Stimulated activated CD4-positive, alpha-beta T cell treated with anti-CD3 and anti-CD28 coated beads, Interleukin-12 subunit alpha, Interleukin-12 subunit beta, amount 100 ng/mL, for 48 hours (primary cell): Measurements from ENCODE around the gene UNC5C.

Experiments
- DNase-seq, 3 donors: peaks; one replicate each; pipeline ENCODE4 v3.0.0-alpha.2; 2020; ENCODE audit warnings: low read depth in 2 of 3, low spot score in 1 of 3

Gene UNC5C

DNA sequence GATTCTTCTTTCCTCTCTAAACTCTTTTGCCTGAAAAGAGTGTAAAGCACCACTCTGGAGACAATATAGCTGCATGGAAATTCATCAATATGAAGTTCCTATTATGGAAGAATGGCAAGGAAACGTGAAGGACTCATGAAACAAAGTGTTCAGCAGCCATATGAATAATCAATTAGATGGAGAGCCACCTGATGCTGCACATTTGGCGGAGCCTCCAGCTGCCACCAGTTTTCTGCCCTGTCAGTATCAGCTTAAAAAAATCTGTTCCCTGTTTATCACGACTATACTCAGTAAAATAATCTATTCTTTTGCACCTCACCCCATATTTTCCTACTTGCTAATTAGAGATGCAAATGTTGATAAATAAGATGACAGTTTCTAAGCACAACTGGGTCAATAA lies 276.0 kb downstream of the UNC5C start:
- no peak for DNase-seq

DNA sequence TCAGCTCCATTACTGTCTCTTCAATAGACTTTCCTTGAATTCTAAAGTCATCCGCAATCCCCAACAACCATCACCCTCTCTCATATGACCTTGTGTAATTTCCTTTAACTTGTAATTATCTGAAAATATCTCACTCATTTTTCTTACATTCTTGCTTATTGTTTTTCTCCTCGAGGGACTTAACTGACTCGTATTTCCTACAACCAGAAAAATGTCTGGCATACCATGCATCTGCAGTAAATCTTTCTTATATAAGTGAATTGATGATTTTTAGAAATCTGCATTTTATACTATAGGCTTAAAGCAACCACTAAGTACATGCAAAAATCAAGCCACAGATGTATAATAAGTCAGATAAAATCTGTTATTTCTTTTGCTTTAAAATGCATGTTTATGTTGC lies 276.7 kb downstream of the UNC5C start:
- no peak for DNase-seq

DNA sequence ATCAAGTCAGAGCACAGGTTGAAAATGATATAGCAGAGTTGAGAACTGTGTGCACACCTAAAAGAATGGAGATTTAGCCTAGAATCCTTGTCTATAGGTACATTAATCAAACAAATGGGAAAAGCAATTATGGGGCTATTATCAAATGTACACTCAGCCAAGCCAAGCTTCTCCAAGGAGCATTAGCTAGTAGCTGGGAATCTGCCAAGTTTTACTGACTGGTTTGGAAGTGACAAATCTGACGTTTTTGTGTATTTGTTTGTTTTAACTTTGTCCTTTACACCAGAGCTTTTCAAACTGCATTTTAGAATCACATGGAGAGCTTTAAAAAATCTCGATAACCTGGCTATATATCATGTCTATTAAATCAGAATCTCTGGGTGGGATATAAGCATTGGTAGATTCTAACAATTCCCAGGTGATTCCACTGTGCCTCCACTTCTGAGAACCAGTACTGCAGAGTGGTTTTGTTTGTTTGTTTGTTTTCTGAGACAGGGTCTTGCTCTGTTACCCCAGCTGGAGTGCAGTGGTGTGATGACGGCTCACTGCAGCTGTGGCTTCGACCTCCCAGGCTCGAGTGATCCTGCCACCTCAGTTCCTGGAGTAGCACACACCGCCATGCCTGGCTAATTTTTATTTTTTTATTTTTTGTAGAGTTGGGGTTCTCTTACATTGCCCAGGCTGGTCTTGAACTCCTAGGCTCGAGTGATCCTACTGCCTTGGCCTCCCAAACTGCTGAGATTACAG lies 279.8 kb downstream of the UNC5C start:
- no peak for DNase-seq

DNA sequence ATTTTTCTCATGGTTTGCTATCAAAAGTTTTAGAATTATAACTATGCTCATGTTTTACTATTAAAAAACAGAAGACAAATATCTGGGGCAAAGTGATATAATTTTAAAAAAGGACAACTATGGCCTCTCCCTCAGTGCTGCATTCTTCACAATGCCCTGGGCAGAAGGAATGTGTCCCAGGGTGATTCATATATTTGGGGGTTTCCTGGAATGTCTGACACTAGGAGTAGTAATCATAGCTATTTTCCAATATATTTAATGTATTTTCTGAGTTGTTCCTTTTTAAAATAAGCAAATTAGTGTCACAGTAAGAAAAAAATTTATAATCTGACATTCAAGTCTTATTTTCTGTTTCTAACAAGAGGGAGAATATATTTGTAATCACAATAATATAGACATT lies 281.7 kb downstream of the UNC5C start:
- no peak for DNase-seq

DNA sequence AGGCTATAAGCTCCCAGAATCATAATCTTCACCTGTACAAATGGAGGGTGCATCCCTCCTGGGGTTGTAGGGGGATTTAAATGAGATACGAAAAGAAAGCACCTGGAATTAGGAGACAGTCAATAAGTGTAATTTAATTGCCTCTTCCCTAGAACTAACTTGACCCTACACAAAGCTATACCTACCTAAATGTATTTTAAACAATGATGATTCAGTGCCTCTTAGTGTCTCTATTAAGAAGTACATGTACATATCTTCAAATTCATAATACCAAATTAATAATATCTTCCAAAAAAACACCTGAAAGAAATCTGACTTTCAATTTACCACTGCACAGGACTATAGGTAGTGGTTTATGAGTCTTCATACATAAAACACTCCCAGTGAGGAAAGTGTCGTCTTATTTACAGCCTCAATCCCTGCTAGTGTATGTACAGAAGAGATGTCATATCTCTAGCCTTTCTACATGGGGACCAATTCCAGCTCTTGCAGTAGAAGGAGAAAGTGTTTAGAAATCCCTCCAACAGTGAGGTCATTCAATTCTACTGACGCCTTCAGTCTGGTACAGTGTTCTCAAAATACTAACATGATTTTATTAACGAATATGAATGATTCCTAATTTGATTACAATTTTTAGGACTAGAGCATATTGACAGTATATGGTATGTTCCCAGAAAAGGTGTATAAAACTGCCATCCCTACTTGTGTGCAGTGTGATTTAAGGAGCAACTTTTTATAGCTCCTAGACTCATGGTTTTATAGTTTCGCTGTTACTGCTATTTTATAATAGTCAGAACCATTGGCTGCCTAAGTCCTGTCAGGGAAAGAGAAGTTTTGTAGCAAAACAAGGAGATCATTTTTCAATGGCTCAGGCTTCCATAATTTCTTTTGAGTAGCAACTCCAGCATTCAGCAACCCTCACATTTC lies 282.7 kb downstream of the UNC5C start:
- no peak for DNase-seq

DNA sequence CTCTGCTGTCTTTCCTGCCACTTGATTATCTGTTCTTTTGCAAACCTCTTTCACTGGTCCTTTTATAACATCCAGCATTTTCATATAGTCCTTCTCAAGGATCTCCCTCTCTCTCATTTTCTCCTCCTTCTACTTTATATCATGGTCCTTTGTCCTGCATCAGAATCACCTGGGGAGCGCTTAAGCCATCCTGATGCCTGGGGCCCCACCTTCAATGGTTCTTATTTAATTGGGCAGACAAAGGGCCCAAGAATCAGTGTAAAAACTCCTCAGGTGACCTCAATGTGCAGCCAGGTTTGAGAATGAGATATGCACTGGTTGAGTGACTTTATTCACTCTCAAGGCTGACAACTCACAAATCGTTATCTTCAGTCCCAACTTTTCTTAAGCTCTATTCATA lies 283.9 kb downstream of the UNC5C start:
- DNase-seq, result no peak

DNA sequence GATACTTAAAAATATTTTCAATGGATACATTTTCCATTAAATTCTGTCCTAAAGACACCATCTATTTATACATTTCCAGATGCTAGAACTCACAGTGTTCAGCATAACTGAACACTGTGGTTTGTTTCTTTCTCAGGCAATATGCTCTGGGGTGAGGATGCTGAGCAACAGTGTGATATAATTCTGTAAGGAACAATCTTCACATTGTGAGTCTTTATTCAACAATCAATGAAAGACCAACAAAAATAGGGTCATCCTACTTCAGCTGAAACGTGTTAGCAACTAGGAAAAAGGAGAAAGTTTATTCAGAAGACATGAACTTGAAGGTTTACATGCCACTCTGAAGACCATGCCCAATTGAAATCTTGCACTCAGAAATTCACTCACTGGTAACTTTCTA lies 284.8 kb downstream of the UNC5C start:
- no peak for DNase-seq

DNA sequence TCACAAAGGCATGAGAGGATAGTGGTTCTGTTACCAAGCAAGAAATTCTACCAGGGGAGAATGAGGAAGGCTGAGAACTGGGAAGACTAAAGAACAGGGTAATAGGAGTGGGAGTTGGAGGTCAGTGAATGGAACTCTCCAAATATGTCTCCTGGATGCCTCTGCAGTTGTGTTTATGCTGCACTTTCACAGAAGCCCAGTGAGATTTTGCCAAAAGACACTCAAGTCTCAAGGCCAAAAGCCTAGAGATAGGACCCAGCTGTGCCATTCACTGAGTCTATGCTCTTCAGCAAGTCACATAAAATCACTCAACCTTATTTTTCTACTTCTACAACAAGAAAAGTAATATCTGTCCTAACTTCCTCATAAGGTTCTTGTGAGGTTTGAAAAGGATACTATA lies 285.4 kb downstream of the UNC5C start:
- no peak for DNase-seq

DNA sequence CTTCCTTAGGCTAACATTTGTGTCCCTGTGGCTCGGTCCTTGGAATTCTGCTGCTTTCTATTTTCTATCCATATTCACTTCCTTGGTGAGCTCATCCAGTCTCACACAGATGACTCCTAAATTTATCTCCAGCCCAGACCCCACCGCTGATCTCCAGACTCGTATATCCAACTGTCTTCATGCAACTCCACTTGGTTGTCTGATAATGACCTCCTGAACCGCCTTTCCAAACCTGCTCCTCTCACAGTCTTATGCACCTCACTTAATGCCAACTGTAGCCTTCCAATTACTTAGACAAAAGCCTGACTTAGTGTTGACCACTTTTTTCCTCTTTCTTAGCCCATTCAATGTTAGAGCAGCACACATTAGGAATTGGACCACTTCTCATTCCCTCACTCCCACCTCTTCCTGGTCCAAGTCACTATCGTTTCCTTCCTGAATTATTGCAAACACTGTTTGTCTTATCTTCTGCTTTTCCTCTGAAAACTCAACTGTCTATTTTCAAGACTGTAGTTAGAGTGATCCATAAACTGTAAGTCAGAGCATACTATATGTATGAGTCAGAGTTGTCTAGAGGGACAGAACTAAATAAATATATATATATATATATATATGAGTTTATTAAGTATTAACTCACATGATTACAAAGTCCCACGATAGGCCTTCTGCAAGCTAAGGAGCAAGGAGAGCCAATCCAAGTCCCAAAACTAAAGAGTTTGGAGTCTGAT lies 292.5 kb downstream of the UNC5C start:
- DNase-seq, result no peak

DNA sequence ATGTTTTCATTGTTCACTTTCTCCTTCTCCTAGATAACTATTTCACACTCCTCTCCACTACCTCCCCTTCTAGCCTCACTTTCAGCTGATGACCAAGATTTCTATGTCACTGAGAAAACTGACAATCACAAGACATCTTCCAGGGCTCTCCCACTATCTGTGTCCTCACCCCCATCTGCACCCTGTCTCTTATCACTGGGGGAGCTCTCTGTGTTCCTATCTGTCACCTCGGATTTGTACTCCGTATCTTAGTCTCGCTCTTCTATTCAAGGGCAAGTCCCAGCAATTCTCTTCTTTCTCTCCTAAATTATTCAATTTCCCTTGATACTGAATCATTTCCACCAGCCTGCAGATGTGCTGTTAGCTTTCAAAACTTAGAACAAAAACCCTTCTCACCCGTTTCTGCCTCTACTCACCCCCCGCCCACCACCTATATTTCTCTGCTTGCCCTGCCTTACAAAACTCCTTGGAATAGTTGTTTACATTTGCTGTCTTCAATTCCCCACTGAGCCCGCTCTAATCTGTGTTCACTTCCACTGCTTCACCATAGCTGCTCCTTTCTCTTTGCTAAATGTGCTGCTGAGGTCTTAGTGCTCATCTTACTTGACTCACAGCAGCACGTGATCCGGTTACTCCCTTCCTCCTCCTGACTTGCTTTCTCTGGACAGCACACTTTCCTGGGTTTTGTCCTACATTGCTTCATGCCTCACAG lies 293.2 kb downstream of the UNC5C start:
- DNase-seq, result no peak

DNA sequence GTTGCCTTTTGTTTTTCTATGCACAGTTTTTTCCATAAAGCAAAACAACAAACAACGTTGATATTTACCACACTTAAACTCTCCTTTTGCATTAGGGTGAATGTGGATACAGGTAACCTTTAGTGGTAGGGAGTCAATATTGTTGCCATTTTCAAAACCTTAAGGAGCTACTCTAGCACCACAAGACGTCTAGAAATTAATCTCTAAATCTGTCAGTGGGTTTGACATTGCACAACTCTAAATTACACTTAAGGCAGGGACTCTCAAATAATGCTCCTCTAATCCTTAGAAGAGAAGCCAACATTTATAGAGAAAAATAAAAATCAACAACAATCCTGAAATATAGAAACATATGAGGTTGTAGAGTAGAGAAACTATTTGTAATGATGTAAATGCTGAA lies 297.2 kb downstream of the UNC5C start:
- no peak for DNase-seq

DNA sequence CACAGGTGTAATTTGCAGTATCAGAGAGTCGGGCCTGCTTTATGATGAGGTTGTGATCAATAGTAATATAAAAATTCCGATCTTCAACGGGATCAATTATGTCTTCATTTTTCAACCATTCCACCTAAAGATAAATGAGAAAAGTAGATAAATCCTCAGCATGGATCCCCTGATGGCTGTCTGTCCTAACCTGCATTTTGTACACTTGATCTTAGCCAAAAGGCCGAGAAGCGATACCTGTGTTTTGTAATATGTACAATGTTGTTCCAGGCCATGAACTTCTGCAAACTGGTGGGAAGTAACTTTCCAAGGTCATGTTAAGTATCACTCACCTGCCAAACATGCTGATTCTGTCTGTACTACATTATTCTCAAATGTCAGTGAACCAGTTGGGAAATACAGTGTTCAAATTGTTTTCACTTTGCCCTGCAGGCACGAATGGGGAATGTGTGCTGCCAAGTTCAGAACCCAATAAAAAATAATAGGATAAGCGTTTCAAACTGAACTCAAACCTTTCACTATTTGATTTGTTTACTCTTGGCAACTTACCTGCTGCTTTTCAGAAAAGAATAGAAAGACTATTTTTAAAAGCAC lies 298.1 kb downstream of the UNC5C start:
- no peak for DNase-seq

DNA sequence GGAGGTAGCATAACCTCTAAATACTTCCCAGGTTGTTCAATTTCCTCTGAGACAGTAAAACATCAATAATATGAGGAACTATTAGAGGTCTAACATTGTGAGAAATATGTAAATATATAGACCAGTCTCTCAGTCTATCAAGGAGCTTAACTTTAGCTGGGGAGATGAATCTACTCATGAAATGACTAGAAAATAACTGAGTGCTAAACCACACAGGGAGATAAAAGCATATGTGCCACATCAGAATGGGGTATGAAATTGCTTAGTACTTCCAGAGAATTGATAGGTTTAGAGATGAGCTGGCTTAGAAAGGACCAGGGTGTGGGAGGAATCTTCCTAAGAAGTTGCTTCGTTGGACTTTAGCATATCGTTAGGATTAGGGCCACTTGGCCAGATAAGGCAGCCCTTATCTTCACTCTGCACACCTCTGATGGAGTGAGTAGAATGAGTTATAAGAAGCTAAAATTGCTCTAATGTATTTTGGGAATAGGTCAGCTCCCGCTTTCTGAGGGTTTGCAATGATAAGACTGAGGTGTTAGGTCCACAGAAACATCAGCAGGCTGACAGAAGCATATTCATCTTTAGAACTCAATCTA lies 299.2 kb downstream of the UNC5C start:
- DNase-seq, result no peak

DNA sequence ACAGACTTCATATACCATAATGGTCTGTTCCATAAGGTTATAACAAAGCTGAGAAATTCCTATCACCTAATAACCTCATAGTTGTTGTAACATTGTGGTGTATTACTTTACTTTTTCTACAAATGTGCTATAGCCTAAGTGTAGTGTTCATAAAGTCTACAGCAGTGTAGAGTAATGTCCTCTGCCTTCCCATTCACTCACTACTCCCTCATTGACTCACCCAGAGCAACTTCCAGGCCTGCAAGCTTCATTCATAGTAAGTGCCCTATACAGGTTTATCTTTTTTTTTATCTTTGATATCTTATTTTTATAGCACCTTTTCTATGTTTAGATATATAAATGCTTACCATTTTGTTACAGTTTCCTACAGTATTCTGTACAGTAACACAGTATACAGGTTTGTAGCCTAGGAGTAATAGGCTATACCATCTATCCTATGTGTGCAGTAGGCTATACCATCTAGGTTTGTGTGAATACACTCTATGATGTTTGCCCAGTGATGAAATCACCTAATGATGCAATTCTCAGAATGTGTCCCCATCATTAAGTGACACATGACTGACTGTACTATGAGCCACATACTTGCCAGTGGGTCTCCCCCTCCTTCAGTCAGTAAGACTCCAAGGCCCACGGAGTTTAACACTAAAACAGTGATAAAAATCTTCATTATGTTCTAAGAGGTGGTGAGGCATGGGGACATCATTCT lies 299.9 kb downstream of the UNC5C start:
- peak in 2 of 3 donors; percentile 20 to 25 for DNase-seq

DNA sequence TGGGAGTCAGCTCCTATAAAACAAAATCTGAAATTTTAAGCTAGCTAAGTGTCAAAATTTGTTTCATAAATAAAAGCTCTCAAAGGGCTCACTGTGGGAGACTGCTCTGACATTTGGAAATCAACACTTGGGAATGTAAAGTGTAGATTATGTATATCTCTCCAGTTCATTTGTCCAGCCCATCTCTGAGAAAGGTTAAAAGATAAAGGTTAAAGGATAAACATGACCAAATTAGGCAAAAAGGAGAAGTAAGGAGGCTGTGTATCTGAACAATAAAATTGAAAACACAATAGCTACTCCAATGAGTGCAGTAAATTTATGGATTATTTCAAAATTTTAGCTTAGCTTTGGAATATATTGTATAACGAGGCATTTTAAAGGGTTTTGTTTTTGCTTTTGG lies 304.9 kb downstream of the UNC5C start:
- no peak for DNase-seq

DNA sequence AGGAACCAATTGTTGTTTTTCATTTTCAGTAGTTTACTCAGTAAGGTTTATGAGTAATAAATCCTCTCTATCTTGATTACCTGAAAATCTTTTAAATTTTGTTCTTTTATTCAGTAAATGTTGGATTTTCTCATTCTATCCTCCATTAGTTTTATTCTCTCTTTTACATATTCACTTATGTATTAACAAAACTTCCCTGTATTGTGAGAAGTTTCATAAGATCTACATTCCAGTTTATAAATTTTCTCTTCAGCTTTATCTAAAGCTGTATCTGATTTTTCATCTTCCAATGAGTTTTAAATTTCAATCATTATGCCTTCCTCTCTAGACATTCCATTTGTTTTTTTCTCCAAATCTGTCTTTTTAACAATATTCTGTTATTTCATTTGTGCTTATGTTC lies 310.2 kb downstream of the UNC5C start:
- DNase-seq, result no peak

DNA sequence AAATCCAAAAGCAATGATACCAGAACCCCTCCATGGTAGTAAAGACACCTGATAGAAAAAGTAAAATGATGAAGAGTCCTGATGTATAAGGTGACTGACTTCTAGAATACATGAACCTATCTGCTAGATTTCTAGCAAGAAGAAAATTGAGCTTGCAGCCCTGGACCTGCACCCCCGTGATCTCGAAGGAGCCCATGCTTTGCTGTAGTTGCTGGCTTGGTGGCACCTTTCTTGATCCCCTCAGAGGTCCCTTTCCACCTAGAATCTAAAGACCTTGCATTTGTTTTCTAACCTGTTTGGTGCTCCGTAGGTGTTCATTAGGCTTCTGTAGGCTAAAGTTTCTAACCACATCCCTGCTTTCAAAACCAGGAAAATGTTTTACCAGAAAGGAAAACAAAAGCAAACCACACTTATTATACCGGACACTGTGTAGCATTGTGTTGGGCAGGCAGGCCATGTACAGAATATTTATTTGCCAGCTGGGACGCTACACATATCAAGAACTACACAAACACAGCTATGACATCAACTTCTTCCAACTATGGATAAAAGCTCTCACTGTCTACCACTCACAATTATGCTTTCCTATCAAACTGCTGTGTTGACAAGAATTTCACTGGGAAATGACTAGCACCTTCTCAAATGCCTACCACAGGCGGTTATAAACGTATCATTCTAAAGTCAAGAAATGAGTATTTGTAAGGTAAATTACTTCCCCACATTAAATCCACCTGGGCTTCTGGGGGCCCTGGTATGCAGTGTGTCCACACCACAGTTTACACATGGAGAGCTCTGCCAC lies 316.2 kb downstream of the UNC5C start:
- DNase-seq, result no peak

DNA sequence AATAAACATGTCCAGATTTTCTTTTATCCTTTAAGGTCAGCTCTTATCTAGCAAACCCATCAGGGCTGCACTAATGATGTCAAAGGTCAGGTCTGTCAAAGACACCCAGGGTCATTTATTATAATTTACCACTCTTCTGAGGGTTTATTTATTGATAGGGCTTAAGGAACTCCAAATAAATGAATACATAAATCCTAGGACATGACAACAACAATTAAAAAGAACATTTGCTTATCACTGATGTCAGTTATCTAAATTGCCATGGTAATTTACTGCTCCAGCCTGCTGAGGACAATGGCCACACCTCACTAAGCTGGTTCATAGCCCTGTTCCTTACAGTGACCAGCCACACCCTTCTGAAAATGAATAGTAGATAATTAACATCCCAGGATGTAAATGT lies 317.1 kb downstream of the UNC5C start:
- no peak for DNase-seq

DNA sequence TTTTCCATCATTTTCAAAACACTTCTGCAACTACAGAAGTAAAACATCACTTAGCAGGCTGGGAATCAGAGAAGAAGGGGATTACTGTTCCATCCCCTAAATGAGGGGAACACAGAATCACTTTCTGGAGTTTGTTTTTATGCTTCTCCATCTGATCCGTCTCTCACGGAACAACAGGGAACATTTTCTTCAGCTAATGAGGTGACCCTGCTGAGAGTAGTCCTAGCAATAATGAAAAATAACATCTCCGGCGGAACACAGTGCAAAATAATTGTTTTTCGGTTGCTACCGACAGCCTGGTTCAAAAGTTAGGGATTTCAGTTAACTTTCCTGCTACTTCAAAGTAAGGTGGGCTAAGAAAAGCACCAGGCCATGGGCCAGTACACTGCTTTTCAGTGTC lies 322.9 kb downstream of the UNC5C start:
- DNase-seq, result no peak
